Left cardiac atrium (tissue), 4 donors: ENCODE data around the gene PPP1R26. TPM values are rescaled to one million over a fixed set of nuclear protein-coding genes. Genes with fewer than 3 reads are reported as not detected.
A peak's percentile ranks its signal among the peaks of the same experiment; 100 is the strongest.
"Not testable (repeated sequence)": the region's sequence is repeated elsewhere in the genome, so short reads cannot be mapped to it uniquely, and the experiment has no call there.

ENCODE experiments used
- ATAC-seq, 2 donors: fragments of 200-7000 bp; cut with Tn5 transposase; one replicate each; pipeline ENCODE4 v1.9.1; 2020; ENCODE audit warnings: mild to moderate bottlenecking in 2 of 2, moderate library complexity in 2 of 2
- DNase-seq: peaks from one replicate; pipeline ENCODE4 v3.0.0-alpha.2; 2020
- intact Hi-C, 2 donors: fragments of 100-400 bp; cut with DNase I; formaldehyde crosslinking; loops; one replicate each; pipeline versions ENCODE4 v1.14.1 to v1.15.1; 2022 to 2023
- long read RNA-seq: library from polyadenylated mRNA; unstranded; transcript quantifications from one replicate; pipeline ENCODE4 v2.0.0, GENCODE V29; 2021
- total RNA-seq, 2 donors: library from RNA; stranded (reverse); fragmentation: NEBNext Ultra II Directional; extraction: Animal tissue kit (Norgen Biotek cat#: 25700); gene quantifications; one replicate each; pipeline ENCODE4 v1.2.1, GENCODE V29; 2021
- donor health status: DM: no; HTN: yes; CAD: no.
- donor health status: DM: no; HTN: yes; CAD: no; lungs with severe emphysema.
- donor health status: DM: yes; HTN: yes; CAD: no.
- donor health status: Dilated cardiomyopathy.

PPP1R26 gene, protein sequence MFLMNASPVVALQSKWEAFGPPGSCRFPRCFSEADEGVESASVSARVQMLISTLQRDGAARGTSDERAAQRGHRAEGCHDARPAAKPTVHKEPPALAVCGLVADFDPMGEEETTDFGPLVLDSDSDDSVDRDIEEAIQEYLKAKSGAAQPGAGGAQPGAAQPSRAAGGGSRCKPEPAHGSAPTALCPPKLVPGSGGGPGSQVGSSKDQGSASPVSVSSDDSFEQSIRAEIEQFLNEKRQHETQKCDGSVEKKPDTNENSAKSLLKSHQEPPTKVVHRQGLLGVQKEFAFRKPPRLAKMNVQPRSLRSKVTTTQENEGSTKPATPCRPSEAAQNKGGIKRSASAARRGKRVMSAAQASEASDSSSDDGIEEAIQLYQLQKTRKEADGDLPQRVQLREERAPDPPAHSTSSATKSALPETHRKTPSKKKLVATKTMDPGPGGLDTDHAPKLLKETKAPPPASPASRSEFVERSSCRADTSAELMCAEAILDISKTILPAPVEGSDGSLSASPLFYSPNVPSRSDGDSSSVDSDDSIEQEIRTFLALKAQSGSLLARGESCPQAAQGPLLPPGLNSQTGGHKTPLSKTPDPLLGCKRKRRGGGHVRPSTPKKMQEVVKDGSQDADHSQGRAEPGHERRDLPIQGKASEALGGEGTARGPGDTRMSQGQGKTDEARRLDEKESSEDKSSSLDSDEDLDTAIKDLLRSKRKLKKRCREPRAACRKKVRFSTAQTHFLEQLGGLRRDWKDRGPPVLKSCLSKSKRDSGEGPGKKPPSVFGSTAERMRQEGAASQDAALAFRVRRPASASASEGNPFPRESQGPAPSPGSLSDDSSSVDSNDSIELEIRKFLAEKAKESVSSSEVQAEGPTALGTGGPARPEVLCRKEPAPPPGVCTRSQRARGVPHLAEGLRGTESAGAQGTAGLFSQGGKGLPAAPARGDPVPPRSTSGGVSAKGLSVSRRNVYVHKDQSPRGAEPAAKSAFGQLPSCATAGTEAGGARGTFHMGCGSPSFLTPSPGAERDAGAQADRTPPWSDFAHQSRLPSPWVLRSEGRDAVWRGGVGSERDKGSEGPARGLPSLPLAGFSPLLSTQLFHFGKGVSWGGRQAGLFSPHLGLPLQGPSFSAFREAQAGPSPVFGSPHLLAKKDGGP (N-terminal part only)
- 10 to 100 TPM; 17.5 to 17.6 TPM for total RNA-seq
- long read RNA-seq, full-length matches to known transcripts, result 13 of 18 reads
- long read RNA-seq, partial matches to known transcripts, result 4 of 18 reads
- long read RNA-seq, other reads (novel, unspliced or antisense), result 1 of 18 reads

GRCh38 chr9:135479469-135480052 is at the start of gene PPP1R26:
PPP1R26 (plus strand) TSS chr9:135479782; CDS start chr9:135484511, 4,729 bp downstream.
- intact Hi-C loops, result no loop called here
- DNase-seq (peak; percentile 57), ATAC-seq (peak; percentile 13 to 54)

DNA sequence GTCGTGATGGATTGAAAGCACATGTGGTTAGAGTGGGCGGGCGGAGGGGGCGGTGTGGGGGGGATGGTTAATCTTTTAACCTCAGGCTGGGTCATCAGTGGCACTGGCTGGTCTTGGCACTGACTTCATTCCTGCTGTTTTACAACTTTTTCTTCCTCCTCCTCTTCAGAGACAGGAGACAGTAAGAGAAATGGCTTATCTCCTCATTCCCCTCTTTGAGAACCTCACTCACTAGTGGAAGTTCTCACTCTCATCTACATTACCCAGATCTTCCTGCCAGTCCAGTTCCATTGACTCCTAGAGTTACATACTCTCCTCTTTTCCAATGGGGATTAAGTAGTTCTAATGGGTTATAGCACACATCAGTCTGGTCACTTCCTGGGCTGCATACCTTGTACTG is 42.3 kb upstream of the PPP1R26 start:
- intact Hi-C loops, result no loop called here

GRCh38 chr9:135437696-135438095 is 41.9 kb upstream of the PPP1R26 start:
- ATAC-seq, DNase-seq, intact Hi-C loops: not testable (repeated sequence)

More for the DNA sequence above, 42.3 kb upstream of the PPP1R26 start:
- DNase-seq (no peak), ATAC-seq (no peak)

DNA sequence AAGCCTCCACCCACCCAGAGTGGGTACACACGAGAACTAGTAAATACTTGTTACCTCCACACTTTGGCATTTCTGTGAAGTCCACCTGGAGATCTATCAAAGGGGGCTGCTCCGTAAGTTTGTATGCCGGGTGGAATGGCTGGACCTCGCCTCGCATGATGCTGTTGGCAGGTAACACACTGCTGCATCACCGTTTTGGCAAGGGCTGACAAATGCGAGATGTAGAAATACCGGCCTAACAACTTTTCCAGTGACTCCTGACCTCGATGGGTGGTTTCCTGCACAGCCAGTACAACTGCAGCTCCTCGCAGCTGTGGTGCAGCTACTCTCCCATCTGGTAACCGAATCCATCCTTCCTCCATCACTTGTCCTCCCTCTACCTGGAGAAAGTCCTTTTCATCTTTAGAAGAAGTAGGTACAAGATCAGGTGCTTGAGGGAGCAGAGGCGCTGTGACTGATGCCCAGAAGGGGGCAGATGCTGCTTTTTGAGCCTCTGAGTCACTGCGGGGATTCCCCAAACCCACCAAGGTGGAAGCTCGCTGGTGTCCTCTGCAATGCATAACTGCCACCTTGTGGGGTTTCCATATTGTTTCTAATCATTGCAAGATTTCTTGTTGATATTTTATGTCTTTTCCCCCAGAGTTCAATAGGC is 40.9 kb upstream of the PPP1R26 start:
- DNase-seq, intact Hi-C loops, ATAC-seq: not testable (repeated sequence)

DNA sequence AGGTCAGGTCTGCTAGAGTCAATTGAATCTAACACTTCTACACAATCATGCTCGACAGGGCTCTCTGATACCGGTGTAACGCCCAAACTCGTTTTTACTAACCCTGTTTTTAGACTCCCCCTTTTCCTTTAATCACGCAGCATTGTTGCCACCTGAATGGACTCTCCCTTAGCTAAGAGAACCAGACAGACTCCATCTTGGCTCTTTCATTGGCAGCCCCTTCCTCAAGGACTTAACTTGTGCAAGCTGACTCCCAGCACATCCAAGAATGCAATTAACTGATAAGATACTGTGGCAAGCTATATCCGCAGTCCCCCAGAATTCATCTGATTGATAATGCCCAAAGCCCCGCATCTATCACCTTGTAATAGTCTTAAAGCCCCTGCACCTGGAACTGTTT is 40.1 kb upstream of the PPP1R26 start:
- ATAC-seq, DNase-seq, intact Hi-C loops: not testable (repeated sequence)

DNA sequence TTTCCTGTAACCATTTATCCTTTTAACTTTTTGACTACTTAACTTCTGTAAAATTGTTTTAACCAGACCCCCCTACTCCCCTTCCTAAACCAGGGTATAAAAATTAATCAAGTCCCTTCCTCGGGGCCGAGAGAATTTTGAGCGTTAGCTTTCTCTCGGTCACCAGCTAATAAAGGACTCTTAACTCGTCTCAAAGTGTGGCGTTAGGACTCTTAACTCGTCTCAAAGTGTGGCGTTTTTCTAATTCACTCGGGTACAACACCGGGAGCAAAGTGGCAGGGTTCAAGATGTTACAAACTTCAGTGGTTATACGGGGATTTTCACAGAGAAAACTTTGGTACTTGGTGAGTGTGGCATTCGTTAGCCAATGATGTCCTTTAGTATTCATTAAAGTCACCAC is 39.7 kb upstream of the PPP1R26 start:
- intact Hi-C loops, result no loop called here
- ATAC-seq, result no peak
- DNase-seq, result no peak

- intact Hi-C loops, result no loop called here
- ATAC-seq (no peak), DNase-seq (no peak)
Observed at GRCh38 chr9:135440620-135441019, 39.0 kb upstream of the PPP1R26 start.

DNA sequence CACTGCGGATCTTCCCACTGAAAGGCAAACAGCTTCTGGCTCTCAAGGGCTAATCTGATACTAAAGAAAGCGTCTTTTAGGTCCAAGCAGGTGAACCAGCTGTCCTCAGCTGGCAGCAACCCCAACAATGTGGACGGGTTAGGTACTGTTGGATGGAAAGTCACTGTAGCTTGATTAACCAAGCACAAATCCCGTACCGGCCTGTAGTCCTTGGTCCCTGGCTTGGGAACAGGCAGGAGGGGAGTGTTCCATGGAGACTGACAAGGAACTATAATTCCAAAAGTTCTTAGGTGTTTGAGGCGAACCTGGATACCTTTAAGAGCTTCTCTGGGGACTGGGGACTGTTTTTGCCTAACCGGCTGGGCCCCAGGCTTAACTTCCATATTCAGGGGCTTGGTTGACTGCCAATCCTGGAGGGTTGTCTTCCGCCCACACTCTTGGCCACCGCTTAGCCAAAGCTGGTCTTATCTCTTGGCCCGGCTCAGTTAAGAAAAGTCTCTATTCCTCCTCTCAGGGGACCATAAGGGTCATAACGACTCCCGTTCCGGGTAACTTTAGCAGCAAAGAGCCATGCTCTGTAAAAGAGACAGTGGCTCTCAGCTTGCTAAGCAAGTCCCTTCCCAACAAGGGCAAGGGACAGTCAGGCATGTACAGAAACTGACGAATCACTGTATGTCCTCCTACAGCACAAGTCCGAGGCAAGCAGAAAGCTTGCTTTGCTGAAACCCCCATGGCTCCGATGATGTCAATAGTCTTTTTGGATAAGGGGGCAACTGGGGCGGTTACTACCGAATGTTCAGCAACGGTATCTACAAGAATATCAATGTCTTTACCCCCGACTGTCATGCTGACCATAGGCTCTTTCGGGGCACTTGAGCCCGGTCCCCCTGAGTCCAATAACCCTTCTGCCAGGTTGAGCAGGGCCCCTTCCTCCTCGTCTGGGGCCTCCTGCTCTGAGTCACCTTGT is 38.2 kb upstream of the PPP1R26 start:
- intact Hi-C loops, ATAC-seq: not testable (repeated sequence)
- DNase-seq, result peak; percentile 71

GRCh38 chr9:135442075-135442474 is 37.5 kb upstream of the PPP1R26 start:
- ATAC-seq (no peak), DNase-seq (no peak)
- intact Hi-C loops, result no loop called here

DNA sequence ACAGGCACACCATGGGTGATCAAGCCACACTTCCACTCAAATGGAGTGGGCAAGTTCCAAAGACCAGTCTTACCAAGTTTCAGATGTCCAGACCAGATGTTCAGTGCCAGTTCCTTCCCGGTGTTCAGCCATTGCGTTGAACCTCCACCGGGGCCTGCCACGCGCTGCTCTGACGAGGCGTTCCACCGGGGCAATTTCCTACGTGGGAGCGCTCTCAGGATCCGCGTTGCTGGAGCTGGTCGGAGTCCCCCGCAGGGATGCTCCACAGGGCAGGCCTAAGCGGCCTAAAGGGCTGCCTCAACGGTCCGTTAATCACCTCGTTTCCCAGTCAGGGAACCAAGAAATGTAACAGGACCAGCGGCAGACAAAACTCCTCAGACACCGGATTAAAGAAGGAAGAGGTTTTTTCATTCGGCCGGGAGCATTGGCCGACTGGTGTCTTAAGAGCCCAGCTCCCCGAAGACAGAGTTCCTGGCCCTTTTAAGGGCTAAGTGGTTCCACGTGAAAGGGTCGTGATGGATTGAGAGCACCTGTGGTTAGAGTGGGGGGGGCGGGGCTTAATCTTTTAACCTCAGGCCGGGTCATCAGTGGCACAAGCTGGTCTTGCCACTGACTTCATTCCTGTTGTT is 35.7 kb upstream of the PPP1R26 start:
- ATAC-seq (no peak), DNase-seq (no peak)
- intact Hi-C loops, result no loop called here

DNA sequence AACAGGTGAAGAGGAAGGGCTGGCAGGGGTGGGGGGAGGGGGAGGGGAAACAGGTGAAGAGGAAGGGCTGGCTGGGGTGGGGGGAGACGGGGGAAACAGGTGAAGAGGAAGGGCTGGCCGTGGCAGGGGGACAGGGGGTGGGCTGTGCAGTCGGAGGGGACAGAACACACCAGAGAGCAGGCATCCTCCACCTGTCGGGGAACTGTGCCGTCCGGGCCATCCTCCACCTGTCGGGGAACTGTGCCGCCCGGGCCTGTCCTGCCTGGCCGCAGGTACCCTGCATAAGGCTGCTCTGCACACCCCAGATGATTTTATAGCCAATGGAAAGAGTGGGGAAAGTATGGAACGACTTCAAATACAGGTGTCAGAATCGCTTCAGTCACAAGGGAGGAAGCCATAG is 32.5 kb upstream of the PPP1R26 start:
- ATAC-seq, result no peak
- no peak for DNase-seq
- intact Hi-C loops, result no loop called here

- intact Hi-C loops, result no loop called here
Observed at GRCh38 chr9:135448663-135449100, 30.9 kb upstream of the PPP1R26 start.

GRCh38 chr9:135449532-135449931 is 30.1 kb upstream of the PPP1R26 start:
- ATAC-seq, result not testable (repeated sequence)

More at GRCh38 chr9:135448663-135449100, 30.9 kb upstream of the PPP1R26 start:
- ATAC-seq, result no peak
- no peak for DNase-seq

GRCh38 chr9:135450956-135451355 is 28.6 kb upstream of the PPP1R26 start:
- intact Hi-C loops, result no loop called here
- ATAC-seq (no peak), DNase-seq (no peak)

More at GRCh38 chr9:135449532-135449931, 30.1 kb upstream of the PPP1R26 start:
- intact Hi-C loops, DNase-seq: not testable (repeated sequence)

GRCh38 chr9:135451909-135452308 is 27.7 kb upstream of the PPP1R26 start:
- intact Hi-C loops, DNase-seq, ATAC-seq: not testable (repeated sequence)

- no peak for ATAC-seq
- intact Hi-C loops, result no loop called here
- no peak for DNase-seq
Observed at GRCh38 chr9:135454737-135455136, 24.8 kb upstream of the PPP1R26 start.
